GOT3 (cell line): Measurements from ENCODE around the gene EEF2K.
"Not testable (repeated sequence)": the region's sequence is repeated elsewhere in the genome, so short reads cannot be mapped to it uniquely, and the experiment has no call there.

Source experiments
- DNase-seq: peaks from one replicate; lab custom pipeline; 2025; ENCODE audit warnings: mixed read lengths; lab: John Stamatoyannopoulos, UW

EEF2K gene

DNA sequence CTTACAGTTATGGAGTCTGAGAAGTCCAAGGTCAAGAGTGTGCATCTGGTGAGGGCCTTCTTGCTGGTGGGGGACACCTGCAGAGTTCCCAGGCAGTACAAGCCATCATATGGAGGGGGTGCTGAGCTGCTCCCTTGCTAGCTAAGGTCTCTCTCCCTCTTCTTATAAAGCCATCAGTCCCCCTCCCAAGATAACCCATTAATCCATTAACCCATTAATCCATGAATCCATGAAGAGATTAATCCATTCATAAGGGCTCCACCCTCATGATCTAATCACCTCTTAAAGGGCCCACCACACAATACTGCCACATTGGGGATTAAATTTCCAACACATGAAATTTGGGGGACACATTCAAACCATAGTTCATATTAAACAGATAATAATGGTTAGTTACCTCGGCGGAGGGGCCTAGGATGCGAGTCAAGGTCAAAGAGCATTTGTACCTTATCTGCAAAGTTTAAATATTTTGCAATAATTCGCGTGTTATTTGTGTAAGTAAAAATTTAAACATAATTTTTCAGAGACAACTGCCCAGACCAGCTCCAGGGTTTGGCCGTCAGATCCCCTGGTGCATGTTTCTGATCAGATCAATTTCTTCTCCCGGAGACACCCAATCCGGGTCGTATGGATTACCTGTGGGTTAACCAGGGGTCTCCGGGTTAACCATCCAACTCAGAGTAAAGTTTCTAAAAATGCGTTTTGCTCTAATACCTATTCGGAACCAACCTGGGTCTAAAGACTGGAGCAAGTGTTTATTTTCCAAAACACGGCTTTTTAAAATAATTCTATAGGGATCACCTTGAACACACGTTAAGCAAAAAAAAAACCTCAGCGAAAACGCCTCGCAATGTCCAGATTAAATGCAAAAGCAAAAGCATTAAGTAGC lies 90.4 kb downstream of the EEF2K start:
- no peak for DNase-seq

DNA sequence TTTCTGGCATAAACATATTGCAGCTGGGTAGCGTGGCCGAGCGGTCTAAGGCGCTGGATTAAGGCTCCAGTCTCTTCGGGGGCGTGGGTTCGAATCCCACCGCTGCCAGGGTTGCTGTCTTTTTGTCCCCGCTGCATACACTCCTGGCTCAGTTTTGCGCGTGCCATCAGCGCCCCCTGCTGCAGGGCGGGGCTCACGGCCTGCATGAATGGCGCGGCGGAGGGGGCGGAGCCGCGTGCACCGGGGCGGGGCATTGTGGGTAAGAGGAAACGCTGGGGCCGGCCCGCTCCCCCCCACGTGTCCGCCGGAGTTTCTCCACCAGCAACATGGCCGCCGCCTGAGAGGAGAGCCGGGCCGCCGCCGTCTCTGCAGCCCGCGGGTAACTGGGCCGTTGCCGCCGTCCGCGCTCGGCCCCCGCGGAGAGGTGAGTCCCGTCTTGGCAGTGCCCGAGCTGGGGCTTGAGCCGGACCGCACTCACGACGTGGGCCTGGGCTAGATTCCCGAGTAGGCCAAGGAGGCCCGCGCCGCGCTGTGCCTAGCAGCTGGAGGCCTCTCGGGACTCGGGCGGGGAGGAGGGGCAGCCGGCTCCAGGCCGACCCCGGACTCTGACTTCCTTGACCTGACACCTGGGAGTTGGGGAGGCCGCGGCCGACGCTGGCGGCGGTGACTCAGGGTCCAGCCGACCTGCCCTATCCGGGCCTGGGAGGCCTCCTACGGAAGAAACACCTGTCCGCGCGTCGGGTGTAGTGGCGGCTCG lies 91.2 kb downstream of the EEF2K start, which contains the start of gene POLR3E:
POLR3E (plus strand) TSS at position 296 of the 757 bp plus-strand sequence. CDS start 5,560 bp downstream, outside the sequence.
- DNase-seq: peak; percentile 98

DNA sequence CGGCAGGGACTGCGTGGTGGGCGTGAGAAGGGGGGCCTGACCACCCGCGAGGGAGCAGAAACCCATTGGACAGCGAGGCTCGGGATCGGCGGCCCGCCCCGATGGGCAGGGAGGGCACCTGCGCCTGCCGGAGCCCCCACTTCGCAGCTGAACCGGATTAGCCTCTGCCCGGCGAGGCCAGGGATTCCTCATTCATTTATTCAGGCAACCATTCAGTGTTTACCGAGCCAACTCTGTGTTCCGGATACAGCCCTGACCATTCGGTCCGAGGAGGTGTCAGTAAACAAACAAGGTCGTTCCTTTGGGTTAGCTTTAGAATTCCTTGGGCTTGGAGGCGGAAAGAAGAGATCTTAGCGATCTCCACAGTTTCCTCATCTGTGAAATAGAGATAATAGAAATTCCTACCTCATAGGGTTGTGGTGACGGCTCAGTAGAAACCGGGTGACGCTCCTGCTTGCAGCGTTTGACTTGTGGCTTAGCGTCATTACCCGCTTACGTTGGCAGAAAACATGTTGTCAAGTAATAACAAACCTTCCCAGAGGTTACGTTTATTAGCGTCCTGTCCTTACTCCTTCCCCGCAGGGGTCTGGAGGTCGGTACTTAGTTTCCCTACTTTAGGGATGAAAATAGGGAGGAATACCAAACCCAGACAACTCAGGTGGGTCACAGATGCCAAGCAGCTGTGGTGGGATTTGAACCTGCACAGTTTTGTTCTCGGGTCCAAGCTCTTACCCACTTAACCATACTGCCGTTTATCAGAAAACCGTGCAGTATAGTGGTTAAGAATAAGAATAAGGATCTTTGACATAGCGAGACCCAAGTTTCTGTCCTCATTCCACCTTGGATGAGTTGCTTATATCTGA lies 92.0 kb downstream of the EEF2K start:
- DNase-seq: peak; percentile 55

DNA sequence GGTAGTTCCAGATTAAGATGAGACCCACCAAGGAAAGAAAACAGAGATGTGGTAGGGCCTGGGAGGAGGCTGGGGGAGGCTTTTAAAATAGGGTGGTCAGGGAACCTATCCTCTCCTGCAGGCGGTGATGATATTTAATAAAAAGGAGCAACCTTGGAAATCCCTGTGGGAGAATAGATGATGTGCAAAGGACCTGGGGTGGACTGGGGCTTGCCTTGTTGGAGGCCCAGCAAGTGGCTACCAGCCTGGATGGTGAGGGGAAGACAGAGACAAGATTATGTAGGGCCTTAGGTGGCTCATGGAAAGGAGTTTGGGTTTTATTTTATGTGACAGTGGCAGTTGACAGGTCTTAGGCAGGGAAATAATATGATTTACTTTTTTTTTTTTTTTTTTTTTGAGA lies 93.0 kb downstream of the EEF2K start:
- DNase-seq: no peak

DNA sequence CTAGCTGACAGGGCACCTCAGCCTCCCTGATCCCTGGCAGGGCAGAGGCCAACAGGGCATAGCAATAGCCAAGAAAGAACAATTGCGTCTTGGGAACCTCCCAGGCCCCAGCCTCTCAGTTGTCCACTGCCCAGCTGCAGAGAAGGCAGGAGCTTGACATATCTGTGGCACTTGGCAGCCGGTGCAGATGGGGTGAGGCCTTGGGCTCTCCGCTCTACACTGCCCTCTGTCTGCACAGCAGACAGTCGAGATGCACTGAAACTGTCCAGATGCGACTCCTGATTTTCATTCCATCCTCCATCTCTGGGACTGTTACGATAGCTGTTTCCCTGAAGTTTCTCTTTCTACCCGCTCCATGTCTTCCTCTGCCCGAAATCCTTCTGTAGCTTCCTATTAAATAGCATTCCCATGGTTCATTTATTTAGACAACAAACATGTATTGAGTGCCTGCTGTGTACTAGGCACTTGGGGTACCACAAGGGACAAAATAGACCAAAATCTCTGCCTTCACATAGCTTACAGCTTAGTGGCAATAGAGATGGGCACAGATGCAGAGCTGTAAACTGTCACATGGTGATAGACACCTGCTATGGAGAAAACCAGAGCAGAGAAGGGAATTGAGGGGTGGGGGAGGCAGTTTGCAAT lies 94.5 kb downstream of the EEF2K start:
- DNase-seq: no peak

DNA sequence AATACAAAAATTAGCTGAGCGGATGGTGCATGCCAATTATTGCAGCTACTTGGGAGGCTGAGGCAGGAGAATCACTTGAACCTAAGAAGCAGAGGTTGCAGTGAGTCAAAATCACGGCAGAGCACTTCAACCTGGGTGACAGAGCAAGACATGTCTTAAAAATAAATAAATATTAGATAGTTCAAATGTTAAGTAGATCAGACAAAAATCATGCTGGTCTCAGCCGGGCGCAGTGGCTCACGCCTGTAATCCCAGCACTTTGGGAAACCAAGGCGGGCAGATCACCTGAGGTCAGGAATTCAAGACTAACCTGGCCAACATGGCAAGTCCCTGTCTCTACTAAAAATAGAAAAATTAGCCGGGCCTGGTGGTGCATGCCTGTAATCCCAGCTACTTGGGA lies 95.3 kb downstream of the EEF2K start:
- not testable (repeated sequence) for DNase-seq

DNA sequence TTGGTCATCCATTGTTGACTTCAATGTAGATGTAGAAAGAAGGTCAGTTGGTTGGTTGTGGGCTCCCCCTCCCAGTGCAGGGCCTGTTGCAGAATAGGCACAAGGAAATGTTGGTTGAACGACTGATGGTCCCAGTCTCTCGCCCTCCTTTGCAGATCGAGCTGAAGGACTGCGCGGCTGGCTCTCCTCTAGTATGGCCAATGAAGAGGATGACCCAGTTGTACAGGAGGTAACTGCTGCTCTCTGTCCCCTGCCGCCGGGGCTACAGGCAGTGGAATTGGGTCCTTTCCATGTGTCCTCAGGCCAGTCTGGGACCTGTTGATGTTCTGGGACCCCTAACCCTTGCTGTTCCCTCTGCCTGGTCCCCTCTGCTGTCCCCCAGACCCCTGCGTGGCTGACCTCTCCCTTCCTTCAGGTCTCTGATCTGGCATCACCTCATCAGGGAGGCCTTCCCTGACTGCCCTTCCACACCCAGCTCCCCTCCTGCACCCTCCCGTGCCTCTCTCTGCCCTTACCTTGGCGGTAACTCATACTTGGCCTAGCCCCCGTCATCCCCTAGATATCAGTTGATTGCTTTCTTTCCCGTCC lies 96.8 kb downstream of the EEF2K start:
- no peak for DNase-seq

DNA sequence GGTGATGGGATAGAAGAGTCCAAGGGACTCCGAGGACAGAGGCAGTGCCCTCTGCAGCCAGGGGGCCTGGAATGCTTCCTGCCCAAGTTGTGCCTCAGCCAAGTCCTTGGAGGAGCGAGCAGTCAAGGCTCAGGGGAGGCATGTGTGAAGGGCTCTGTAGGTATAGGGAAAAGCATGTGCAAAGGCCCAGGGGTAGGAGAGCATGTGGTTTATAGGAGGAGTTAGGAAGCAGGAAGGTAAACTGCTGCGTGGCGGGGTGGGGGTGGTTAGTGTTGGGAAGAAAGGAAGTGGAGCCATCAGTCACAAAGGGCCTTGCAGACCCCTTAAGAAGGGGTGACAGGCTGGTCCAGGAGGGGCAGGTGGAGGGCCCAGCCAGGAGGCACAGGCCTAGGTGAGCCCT lies 98.3 kb downstream of the EEF2K start:
- DNase-seq: no peak

DNA sequence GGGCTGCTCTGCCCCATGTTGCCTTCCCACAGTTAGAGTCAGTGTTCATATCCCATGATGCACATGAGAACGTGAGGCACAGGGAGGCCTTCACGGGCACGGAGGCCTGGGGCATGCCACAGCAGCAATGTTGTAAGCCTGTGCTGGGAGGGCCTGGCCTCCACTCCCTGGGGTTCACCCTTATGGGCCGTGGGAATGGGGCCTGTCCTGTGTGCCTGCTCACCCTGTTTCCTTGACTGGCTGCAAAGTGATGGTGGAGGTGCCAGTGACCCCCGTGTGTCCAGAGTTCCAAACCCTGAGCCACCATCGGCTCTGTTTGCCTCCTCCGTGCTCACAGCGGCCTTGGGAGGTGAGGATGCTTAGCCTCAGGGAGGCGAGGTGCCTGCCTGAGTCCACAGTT lies 100.7 kb downstream of the EEF2K start:
- DNase-seq: no peak

DNA sequence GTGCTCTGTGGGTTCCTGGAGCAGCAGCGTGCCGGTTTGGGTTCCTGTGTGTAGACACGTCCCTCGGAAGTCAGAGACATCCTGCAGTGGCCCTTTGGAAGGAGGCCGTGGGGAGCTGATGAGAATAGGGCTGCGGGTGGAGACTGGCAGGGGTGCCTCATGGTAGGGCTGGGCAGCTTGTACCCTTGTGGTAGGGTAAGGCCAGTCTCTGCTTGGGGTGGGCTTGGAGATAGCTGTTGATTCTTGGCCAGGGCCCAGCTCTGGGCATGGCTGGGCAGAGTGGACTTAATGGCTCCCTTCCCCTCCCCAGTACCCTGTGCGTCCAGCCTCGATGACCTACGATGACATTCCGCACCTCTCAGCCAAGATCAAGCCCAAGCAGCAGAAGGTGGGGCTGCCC lies 101.8 kb downstream of the EEF2K start:
- no peak for DNase-seq

DNA sequence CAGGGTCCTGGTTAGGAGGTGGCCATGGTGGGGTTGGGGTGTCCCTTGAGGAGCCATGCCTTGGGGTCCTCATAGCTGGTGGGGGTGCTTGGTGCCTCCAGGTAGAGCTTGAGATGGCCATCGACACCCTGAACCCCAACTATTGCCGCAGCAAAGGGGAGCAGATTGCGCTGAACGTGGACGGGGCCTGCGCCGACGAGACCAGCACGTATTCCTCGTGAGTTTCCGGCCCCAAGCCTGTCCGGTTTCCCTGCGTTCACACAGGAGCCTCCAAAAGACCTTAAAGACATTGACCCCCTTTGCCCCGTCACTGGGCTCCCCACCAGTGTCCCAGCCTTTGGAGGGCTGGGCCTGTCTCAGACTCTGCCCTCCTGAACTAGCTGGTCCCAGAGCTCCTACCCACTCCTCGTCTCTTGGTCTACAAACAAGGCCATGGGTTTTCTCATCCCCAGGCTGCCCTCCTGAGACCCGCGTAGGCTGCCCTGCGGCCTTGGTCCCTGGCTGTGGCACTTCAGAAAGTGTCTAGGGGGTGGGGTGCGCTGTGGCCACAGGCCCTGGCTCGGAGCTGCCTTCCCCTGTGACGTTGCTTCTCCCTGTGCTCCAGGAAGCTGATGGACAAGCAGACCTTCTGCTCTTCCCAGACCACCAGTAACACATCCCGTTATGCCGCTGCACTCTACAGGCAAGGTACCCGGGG lies 102.9 kb downstream of the EEF2K start:
- DNase-seq: no peak

DNA sequence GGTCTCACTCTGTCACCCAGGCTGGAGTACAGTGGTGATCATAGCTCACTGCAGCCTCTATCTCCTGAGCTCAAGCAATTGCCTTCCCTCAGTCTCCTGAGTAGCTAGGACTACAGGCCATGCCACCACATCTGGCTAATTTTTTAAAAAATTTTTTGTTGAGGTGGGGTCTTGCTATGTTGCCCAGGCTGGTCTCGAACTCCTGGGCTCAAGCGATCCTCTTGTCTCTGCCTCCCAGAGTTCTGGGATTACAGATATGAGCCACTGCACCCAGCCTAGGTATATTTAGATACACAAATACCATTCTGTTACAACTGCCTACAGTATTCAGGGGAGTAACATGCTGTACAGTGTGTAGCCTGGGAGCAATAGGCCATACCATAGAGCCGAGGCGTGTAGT lies 105.4 kb downstream of the EEF2K start:
- DNase-seq: no peak

DNA sequence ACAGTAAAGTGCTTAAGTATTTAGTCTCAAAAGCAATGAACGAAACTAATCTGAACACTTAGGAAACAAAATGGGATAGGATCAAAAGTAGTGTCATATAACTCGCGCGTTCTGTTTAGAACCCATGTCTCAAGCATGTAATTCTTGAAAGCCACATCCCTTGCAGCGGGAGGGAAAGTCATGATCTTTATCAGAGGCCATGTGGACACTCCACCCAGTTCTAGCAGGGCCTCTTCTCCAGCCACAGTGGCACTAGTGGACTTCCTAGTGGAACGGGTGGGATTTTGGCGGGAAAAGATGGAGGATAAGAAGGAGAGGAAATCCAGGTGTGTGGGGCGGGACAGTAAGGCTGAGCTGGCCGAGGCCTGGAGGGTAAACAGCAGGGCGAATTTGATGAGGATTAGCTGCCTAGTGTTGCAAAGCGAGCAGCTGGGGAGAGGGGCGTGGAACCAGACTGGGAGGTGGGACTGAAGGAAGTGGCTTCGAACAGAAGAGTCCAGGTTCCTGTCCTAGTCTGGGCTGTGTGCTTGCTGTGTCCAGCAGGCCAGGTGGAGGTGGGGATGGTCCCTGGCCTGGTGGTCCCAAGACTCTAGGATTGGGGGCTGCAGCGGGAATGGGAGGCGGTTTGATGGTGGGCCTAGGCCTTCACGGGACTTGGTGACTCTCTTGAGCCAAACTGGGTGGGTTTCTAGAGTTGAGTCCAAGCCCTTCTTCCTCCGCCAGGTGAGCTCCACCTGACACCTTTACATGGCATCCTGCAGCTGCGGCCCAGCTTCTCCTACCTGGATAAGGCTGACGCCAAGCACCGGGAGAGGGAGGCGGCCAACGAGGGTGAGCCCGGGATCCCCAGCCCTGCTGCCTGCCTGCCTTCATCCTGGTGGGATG lies 107.1 kb downstream of the EEF2K start:
- no peak for DNase-seq

DNA sequence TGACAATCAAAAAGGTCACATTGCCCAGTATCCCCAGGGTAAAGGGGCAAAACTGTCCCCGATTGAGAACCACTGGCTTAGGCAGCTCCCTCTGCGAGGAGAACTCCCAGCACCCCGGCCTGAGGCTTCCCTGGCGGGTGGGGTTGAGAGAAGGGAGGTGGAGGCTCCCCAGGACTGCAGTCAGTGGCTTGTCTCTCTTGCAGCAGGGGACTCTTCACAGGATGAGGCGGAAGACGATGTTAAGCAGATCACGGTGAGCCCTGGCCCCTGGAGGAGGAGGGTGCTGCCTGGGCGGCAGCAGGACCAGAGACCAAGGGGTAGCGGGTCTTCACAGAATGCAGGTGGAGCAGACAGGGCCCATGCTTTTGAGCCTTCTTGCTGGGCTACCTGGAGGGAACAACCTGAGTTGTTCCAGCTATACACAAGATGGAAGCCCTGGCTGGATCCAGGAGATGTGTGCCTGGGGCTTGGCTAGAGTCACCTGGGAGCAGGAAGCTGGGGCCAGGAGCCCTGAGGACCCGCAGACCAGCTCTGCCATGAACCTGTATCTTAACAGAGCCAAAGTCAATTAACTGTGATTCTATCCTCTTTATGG lies 107.9 kb downstream of the EEF2K start:
- DNase-seq: no peak

DNA sequence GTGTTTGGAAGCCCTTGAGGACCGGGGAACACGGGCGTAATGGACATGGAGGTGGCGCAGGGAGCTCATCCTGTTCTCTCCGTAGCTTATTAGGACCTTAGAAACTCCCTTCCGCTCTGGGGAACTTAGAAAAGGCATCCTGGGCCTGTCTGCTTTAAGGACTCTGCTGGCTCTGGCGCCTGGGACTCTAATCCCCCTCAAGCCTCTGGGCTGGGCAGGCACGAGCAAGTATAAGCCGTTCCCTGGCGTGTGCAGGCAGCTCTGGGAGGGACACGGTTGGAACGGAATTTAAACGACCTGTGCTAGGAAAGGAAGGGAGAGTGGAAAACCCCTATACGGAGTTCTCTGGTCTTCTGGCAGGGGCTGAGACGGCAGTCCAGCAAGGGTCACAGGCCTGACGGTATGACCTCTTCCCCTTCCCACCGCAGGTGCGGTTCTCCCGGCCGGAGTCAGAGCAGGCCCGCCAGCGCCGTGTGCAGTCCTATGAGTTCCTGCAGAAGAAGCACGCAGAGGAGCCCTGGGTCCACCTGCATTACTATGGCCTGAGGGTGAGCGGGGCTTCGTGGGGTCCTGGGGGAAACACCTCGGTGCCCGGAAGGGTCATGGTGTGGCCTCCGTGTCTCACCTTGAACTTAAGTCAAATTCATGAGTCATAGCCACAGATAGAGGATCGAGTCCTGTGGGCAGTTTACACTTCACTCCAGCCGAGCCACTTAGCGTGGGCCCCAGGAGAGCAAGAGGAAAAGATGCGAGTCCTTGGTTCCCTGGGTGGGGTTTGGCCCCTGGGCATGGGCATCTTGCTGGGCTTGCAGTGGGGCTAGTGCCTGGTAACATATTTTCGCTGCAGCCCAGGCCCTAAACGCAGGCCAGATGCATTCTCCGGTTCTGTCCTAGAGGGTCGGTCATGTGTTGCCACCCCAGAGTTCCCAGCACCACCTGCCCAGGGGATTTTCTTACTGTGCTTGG lies 108.9 kb downstream of the EEF2K start:
- no peak for DNase-seq

DNA sequence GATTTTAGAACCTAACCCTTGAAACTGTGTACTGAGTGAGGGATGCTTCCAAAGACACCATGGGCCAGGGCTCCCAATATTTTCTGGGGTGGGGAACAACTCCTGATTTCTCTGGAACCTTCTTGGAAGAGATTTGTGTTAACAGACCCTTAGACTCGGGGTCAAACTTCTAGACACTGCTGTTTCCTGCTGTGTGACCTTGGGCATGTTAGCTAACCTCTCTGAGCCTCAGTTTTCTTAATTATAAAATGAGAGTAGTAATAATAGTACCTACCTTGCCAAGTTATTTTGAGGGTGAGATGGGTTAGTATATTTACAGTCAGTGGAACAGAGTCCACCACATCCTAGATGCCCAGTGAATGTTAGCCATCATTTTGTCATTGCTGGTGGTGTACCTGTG lies 109.9 kb downstream of the EEF2K start:
- no peak for DNase-seq

DNA sequence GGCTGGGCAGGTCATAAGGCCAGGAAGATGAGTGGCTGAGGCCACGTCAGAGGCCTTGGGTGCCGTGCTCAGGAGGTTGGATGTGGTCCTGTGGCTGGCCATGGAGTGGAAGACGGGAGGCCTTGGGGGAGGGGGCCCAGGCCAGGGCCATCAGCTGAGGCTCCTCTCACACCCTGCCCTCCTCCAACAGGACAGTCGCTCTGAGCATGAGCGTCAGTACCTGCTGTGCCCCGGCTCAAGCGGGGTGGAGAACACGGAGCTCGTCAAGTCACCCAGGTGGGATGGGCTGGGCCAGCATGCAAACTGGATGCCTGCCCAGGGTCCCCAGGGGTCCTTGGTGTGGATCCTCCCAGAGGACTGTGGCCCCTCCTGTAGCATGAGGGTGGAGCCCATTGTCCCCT lies 110.3 kb downstream of the EEF2K start:
- no peak for DNase-seq

DNA sequence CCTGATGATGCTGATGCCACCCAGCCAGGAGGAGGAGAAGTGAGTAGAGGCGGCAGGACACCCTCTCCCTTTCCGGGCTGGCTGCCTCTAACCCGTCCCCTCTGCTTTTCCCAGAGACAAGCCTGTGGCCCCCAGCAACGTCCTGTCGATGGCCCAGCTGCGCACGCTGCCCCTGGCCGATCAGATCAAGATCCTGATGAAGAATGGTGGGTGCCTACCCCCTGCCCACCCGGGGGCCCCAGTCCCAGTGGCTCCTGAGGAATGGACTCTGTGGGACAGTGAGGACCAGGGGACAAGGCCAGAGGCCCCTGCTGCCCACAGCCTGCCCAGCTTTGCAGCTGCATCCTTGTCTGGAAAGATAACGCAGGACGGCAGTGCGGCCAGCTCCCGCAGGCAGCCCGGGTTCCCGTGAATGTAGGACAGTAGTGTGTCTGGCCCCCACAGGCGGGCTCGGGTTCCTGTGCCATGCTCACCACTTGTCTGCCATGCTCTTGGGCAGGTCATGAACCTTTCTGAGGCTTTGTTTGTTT lies 111.0 kb downstream of the EEF2K start:
- no peak for DNase-seq
